Muscle layer of duodenum (tissue), 2 donors: ENCODE results near the gene DHRS2.

ENCODE experiments used
- H3K27ac ChIP-seq: one replicate; pipeline ENCODE4 v1.7.0; 2013; ENCODE audit warnings: mild to moderate bottlenecking, low read length
- H3K27me3 ChIP-seq: one replicate; pipeline ENCODE4 v1.7.0; 2013; ENCODE audit warnings: low read depth, mild to moderate bottlenecking, control low read depth, low read length
- H3K36me3 ChIP-seq, 2 donors: one replicate each; pipeline ENCODE4 v1.7.0; 2013; ENCODE audit warnings: low read length in 2 of 2, control low read depth in 1 of 2, mild to moderate bottlenecking in 1 of 2; ENCODE audit not compliant: insufficient read depth in 2 of 2, control insufficient read depth in 1 of 2
- H3K4me1 ChIP-seq, 2 donors: one replicate each; pipeline ENCODE4 v1.7.0; 2013; ENCODE audit warnings: low read length in 2 of 2, mild to moderate bottlenecking in 2 of 2, control low read depth in 1 of 2, moderate library complexity in 1 of 2; ENCODE audit not compliant: insufficient read depth in 2 of 2, control insufficient read depth in 1 of 2
- H3K4me3 ChIP-seq, 2 donors: one replicate each; pipeline ENCODE4 v1.7.0; 2013; ENCODE audit warnings: low read length in 2 of 2, low read depth in 1 of 2, mild to moderate bottlenecking in 1 of 2
- H3K9me3 ChIP-seq, 2 donors: one replicate each; pipeline ENCODE4 v1.7.0; 2013; ENCODE audit warnings: low read length in 2 of 2, control low read depth in 1 of 2, mild to moderate bottlenecking in 1 of 2; ENCODE audit not compliant: control insufficient read depth in 1 of 2
- donor health status: healthy.

DHRS2 gene

DNA sequence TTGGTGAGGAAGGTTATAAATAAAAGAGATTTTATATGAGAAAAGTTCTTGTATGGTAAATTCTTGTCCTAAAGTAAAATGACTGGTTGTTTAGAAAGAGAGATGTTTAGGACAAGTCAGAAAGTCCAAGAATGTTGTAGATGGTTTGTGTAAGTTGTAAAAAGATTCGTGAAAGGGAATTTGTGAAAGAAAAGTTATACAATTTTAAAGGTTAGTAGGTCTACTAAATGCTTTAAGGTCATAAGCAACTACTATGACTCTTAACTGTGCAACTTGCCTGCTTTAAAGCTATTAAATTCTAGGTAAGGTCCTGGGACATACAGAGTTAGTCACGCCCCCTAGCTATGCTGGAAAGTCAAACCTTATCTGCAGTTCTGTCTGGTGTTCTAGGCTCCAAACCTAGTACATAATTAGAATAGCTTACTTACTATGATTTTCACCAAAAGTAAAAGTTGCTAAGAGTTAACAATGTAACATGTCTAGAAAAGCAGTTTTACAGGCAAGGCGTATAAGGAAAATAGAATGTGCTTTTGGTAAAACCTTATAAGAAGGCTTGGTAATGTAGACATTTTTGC, 11.2 kb upstream of the DHRS2 start:
- no peaks in the 10 kb centered on the region for H3K36me3 ChIP-seq
- H3K27me3 ChIP-seq: no peaks in the 10 kb centered on the region
- no peak overlapping the region for H3K4me3 ChIP-seq
- no peaks in the 10 kb centered on the region for H3K4me1 ChIP-seq
- H3K27ac ChIP-seq: no peak overlapping the region
- peaks cover 0 to 6% of the 10 kb centered on the region in 2 donors for H3K9me3 ChIP-seq

DNA sequence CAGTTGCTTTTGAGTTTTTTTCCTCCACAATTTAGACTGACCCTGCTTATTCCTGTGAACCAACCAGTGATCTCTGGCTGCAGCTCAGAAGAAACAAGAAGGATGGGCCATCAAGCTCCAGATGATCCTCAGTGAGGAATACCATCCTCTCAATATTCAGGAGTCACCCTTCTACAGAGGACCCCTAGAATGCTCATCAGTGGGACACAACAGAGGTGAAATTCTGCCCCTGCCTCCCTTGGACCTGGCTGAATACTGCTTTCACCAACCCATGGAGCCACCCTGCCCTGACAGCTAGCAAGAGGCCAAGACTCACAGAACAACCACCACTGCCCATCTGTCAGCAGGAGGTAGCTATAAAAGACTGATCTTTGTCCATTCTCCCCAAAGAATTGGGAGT, 9.2 kb upstream of the DHRS2 start:
- Histone ChIP-seq H3K27ac (no peak overlapping the region), H3K27me3 (no peaks in the 10 kb centered on the region), H3K36me3 (no peaks in the 10 kb centered on the region), H3K9me3 (peaks cover 0 to 6% of the 10 kb centered on the region in 2 donors), H3K4me1 (peaks cover 0 to 6% of the 10 kb centered on the region in 2 donors), H3K4me3 (no peak overlapping the region)

DNA sequence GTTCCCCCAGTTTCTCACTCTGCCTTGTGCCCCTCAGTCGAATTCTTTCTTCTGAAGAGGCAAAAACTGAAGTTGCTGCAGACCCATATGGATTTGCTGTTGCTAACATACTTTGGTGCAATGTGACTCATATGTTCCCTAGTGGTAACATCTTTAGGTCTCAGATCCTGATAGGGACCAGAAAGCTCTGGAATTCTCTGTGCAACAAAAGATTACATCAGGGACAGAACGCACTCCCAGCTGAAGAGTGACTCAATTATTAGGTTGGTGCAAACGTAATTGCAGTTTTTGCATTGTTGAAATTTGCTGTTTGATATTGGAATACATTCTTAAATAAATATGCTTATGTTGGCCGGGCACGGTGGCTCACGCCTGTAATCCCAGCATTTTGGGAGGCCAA, 8.2 kb upstream of the DHRS2 start:
- Histone ChIP-seq H3K27me3 (no peaks in the 10 kb centered on the region), H3K4me3 (no peak overlapping the region), H3K4me1 (peaks cover 0 to 10% of the 10 kb centered on the region in 2 donors), H3K36me3 (no peaks in the 10 kb centered on the region), H3K9me3 (peaks cover 0 to 6% of the 10 kb centered on the region in 2 donors), H3K27ac (no peak overlapping the region)

DNA sequence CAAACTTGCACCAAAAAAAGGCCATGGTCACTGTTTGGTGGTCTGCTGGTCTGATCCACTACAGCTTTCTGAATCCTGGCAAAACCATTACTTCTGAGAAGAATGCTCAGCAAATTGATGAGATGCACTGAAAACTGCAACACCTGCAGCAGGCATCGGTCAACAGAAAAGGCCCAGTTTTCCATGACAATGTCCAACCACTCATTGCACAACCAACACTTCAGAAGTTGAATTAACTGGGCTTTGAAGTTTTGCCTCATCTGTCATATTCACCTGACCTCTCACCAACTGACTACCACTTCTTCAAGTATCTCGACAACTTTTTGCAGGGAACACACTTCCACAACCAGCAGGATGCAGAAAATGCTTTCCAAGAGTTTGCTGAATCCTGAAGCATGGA, 7.0 kb upstream of the DHRS2 start:
- Histone ChIP-seq H3K4me3 (no peak overlapping the region), H3K27ac (no peak overlapping the region), H3K4me1 (peaks cover 0 to 10% of the 10 kb centered on the region in 2 donors), H3K27me3 (no peaks in the 10 kb centered on the region), H3K36me3 (no peaks in the 10 kb centered on the region), H3K9me3 (peaks cover 0 to 6% of the 10 kb centered on the region in 2 donors)

DNA sequence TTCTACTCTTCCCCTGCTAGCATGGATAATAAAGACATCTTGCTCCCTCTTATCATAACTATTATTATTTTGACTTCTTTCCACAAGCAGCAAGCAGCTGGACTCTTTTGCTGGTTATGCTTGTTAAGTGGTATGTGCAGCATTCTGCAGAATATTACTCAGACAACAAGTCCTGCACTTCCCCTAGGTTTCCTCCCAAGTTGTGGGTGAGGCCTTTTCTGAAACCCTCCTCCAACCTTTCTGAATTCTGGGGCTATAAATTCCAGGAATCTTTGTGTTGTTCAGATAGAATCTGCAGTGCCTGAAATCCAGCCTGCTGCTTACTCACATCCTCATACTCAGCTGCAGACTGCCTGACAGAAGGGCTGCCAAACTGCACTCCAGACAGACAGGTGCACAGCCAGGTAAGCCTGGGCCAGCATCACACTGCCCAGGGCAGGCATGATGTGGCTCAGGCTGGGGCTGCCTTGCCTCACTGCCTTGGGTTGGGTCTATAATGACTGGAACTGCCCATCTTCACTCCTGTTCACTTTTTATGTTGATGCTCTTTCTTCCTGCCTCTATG, 6.2 kb upstream of the DHRS2 start:
- no peaks in the 10 kb centered on the region for H3K36me3 ChIP-seq
- no peak overlapping the region for H3K27ac ChIP-seq
- H3K27me3 ChIP-seq: no peaks in the 10 kb centered on the region
- H3K4me1 ChIP-seq: peaks cover 0 to 10% of the 10 kb centered on the region in 2 donors
- peaks cover 0 to 5% of the 10 kb centered on the region in 2 donors for H3K9me3 ChIP-seq
- H3K4me3 ChIP-seq: no peak overlapping the region

DNA sequence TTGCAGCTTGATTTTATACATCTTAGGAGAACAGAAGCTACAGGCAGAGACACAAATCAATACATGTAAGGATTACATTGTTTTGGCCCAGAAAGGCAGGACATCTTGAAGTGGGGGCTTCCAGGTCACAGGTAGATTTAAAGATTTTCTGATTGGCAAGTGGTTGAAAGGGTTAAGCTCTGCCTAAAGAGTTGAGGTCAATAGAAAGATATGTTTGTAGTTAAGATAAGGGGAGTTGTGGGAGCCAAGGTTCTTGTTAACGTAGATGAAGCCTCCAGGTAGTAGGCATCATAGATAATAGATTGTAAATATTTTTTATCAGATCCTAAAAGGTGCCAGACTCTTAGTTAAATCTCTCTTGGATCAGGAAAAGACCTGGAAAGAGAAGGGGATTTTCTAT, 5.5 kb upstream of the DHRS2 start:
- peaks cover 0 to 10% of the 10 kb centered on the region in 2 donors for H3K4me1 ChIP-seq
- H3K9me3 ChIP-seq: no peaks in the 10 kb centered on the region
- H3K4me3 ChIP-seq: no peak overlapping the region
- no peaks in the 10 kb centered on the region for H3K36me3 ChIP-seq
- no peak overlapping the region for H3K27ac ChIP-seq
- H3K27me3 ChIP-seq: no peaks in the 10 kb centered on the region

DNA sequence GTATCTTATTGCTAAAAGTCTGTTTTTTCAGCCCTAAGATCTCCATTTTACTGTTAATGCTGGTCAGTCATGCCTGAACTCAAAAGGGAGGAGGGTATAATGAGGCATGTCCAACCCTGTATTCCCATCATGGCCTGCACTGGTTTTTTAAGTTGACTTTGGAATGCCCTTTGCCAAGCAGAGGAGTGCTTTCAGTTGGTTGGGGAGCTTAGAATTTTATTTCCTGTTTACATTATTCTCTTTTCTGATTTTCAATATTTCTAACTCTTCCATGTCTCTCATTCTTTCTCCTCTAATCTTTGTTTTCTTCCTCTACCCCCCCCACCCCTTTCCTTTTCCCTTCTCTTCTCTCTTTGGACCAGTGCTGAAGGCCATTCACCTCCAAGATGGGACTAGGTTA, 4.9 kb upstream of the DHRS2 start:
- Histone ChIP-seq H3K4me1 (peaks cover 0 to 10% of the 10 kb centered on the region in 2 donors), H3K27ac (no peak overlapping the region), H3K36me3 (no peaks in the 10 kb centered on the region), H3K27me3 (no peaks in the 10 kb centered on the region), H3K9me3 (no peaks in the 10 kb centered on the region), H3K4me3 (no peak overlapping the region)

DNA sequence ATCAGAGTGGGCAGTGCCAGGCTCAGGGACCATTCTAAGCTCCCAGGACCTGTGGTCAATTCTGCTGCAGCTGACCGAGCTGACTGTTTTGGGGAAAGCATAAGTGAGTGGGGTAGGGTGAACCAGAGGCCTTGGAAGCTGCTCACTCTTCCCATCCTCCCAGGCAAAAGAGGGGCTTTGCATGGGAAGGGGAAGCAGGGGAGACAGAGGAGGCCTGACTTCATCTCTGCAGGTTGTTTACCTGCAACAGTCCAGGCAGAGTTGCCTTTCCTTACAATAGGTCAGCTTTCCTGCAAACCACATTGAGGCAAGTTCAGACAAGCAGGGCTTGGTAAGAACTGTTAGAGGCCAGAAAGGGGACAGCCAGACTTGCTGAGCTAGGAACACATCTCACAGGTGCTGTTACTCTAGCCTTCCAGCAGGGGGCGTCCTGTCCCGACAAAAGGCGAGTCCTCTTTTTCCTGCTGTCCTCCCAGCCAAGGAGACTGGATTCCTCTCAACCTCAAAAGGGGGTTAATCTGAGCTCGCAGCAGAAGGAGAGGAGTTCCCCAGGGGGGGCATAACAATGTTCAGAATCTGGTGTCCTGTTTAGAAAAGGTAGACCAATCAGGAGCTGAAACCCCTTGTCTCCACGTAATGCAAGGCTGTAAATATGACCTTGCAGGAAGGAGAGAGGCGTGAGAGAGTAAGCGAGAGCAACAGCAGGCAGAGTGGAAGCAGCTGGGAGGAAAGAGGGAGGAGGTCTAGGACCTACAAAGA, 4.3 kb upstream of the DHRS2 start:
- Histone ChIP-seq H3K9me3 (no peaks in the 10 kb centered on the region), H3K4me3 (peak overlapping the region; percentile 18 to 19), H3K27me3 (no peaks in the 10 kb centered on the region), H3K36me3 (no peaks in the 10 kb centered on the region), H3K27ac (no peak overlapping the region), H3K4me1 (peaks cover 0 to 10% of the 10 kb centered on the region in 2 donors)

DNA sequence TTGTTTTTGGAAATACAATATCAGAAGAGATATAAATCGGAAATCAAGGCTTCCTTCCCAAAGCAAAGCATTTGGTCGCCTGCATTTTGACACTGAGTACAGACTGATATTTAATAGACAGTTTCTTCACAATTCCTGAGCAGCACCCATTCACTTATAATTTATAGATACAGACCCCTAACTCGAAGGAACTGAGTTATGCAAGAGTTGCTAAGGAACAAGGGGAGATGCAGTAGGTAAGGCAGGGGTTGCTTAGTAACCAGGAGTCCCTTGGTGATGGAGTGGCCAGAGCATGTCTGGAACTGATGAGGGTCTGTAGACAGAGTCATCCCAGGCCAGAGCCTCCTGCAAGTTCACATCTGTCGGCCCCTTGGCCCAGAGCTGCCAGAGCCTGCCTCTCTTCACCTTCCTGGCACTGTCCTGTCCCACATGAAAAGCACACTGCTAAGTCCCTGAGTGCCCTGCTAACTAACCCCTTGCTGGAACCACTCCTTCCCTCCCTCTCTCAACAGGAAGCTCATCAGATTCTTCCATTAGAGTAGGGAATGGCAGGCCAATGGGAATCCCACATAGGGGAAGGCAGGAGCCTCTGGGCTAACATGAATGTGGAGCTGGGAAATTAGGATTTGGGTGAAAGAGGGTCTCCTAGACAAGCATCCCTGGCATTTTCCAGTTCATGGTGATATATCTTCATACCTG, 3.6 kb upstream of the DHRS2 start:
- Histone ChIP-seq H3K27ac (no peak overlapping the region), H3K9me3 (no peaks in the 10 kb centered on the region), H3K4me1 (peaks cover 0 to 10% of the 10 kb centered on the region in 2 donors), H3K36me3 (no peaks in the 10 kb centered on the region), H3K27me3 (no peaks in the 10 kb centered on the region), H3K4me3 (peak overlapping the region in 1 of 2 donors; percentile 18)

DNA sequence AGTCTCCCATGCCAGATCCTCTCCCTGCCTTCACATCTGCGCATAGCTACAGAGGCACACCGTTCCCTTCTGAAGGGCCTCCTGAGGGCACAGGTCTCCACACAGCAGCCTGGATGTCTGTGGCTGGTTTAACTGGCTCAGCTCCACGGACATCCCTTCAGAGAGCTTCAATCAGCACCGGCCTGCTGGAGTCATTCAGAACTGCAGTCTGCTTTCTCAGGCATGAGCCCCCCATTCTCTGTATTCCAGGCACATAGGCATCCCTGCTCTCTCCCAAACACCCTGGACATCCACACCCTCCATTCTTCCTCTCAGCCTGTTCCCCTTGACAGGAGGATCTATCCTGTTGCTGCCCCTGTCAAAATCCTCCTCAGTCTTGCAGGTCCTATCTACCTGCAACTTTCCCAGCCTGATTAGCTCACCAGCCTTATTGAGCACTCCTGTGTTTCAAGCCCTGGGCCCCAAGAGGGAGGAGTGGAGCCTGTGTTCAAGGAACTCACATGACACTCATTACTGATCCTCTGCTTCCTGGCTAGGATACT, 2.9 kb upstream of the DHRS2 start:
- no peak overlapping the region for H3K27ac ChIP-seq
- no peaks in the 10 kb centered on the region for H3K27me3 ChIP-seq
- peaks cover 0 to 10% of the 10 kb centered on the region in 2 donors for H3K4me1 ChIP-seq
- H3K4me3 ChIP-seq: no peak overlapping the region
- no peaks in the 10 kb centered on the region for H3K36me3 ChIP-seq
- H3K9me3 ChIP-seq: no peaks in the 10 kb centered on the region
